ENCODE data around the gene IL20. TPM values are rescaled to one million over a fixed set of nuclear protein-coding genes. Genes with fewer than 3 reads are reported as not detected.
A peak's percentile ranks its signal among the peaks of the same experiment; 100 is the strongest.

The IL20 gene
- total and polyA plus RNA-seq, 2 of the 8 experiments (the other 6 are each of a cell fraction or from before 2014, with no cell fraction given): not detected

GRCh38 chr1:206873603-206874188 lies 8.3 kb downstream of the IL20 start:
- Histone ChIP-seq H2BK20ac (ENCODE audit: low read length) (no peak overlapping the region), H3K23me2 (ENCODE audit: low read depth, low read length) (no peaks in the 10 kb centered on the region), H3K4ac (replicated peaks; ENCODE audit: insufficient read length, low read depth, low read length) (no peak overlapping the region), H4K8ac (ENCODE audit: extremely low read depth, insufficient read depth, low read length) (no peak overlapping the region), H2BK120ac (replicated peaks; ENCODE audit: low read depth, low read length) (no peak overlapping the region), H3K27me3 (replicated peaks in 1 of 4; ENCODE audit: control insufficient read depth in 3 of 4, extremely low read depth in 1 of 4, insufficient read depth in 3 of 4, low read length in 3 of 4) (no peaks in the 10 kb centered on the region; a peak in 1 of 7 replicates), H4K91ac (replicated peaks; ENCODE audit: insufficient read length, low read length) (no peak overlapping the region), H3K56ac (replicated peaks; ENCODE audit: insufficient read length, low read depth, low read length) (no peak overlapping the region), H3K4me1 (replicated peaks in 1 of 4; ENCODE audit: control insufficient read depth in 3 of 4, insufficient read depth in 4 of 4, low read length in 3 of 4) (no peaks in the 10 kb centered on the region), H2AFZ (ENCODE audit: low read length) (0 out of 2 replicates have a peak overlapping the region, but pooled peaks have one; percentile 38), H3K14ac (ENCODE audit: insufficient read length) (no peak overlapping the region), H3K9me3 (ENCODE audit: insufficient read depth in 2 of 2, low read depth in 1 of 2, low read length in 1 of 2) (peaks cover 3 to 16% of the 10 kb centered on the region in 2 experiments), H3K23ac (ENCODE audit: insufficient read length) (no peak overlapping the region), H2AK5ac (ENCODE audit: low read depth, low read length) (no peak overlapping the region), H3K18ac (ENCODE audit: extremely low read depth, low read length) (no peak overlapping the region), H2BK15ac (ENCODE audit: low read length) (no peak overlapping the region), H4K20me1 (replicated peaks in 1 of 2; ENCODE audit: control insufficient read depth in 1 of 2, insufficient read depth in 2 of 2, low read length in 2 of 2) (no peaks in the 10 kb centered on the region), H3K4me2 (ENCODE audit: insufficient read depth in 1 of 2, low read depth in 2 of 2, low read length in 2 of 2) (no peak overlapping the region), H3K79me1 (ENCODE audit: low read depth, low read length) (no peaks in the 10 kb centered on the region), H4K5ac (ENCODE audit: insufficient read length, low read depth, low read length) (no peak overlapping the region), H2BK12ac (ENCODE audit: low read depth, low read length) (no peak overlapping the region), H2BK5ac (ENCODE audit: low read depth, low read length) (no peak overlapping the region), H3K27ac (ENCODE audit: low read depth, low read length) (no peak overlapping the region), H3K79me2 (ENCODE audit: control insufficient read depth in 1 of 2, insufficient read depth in 2 of 2, low read length in 2 of 2) (no peaks in the 10 kb centered on the region), H3K36me3 (ENCODE audit: control insufficient read depth in 2 of 4, insufficient read depth in 4 of 4, low read length in 3 of 4) (no peaks in the 10 kb centered on the region), H3K9ac (replicated peaks in 1 of 4; ENCODE audit: extremely low read depth in 1 of 4, low read depth in 3 of 4, low read length in 3 of 4) (no peak overlapping the region), H3K4me3 (ENCODE audit: extremely low read depth in 1 of 4, insufficient read depth in 2 of 4, low read depth in 3 of 4, low read length in 4 of 4) (no peak overlapping the region)
- TF ChIP-seq ATF3 (IDR thresholded peaks at IDR 0.05; ENCODE audit: insufficient read depth, low read depth, low read length): no peak
- TF ChIP-seq RAD21 (IDR thresholded peaks at IDR 0.05 in 1 of 2, conservative IDR thresholded peaks at IDR 0.05 in 1 of 2; ENCODE audit: low read depth in 2 of 2, low read length in 2 of 2): no peak
- TF ChIP-seq TAF1 (IDR thresholded peaks at IDR 0.05; ENCODE audit: low read depth, low read length): no peak
- TF ChIP-seq JUN (IDR thresholded peaks at IDR 0.05; ENCODE audit: low read depth, low read length): no peak
- no peak for TF ChIP-seq CHD2 (IDR thresholded peaks at IDR 0.05; ENCODE audit: low read length)
- TF ChIP-seq ATF2 (IDR thresholded peaks at IDR 0.05; ENCODE audit: low read length): no peak
- no peak for TF ChIP-seq EZH2 (IDR thresholded peaks at IDR 0.05; ENCODE audit: low read depth, low read length, severe bottlenecking)
- TF ChIP-seq SP2 (IDR thresholded peaks at IDR 0.05; ENCODE audit: low read length): no peak
- no peak for TF ChIP-seq TBP (IDR thresholded peaks at IDR 0.05; ENCODE audit: low read depth, low read length)
- ChIA-PET POLR2A (ENCODE audit: partially characterized antibody) (no interaction called here), CTCF (ENCODE audit: partially characterized antibody) (interaction anchor here (0.7 to 3.0 kb wide), 10 partner anchors 9 to 139 kb away, joined by 3 to 19 read pairs (median 6); partner anchors contain the start of gene IL20)
- 95% methylated on average over 3 of the region's 3 CpGs; no CpG with 5 or more reads in 1 of the 2 experiments for WGBS, 2 experiments (ENCODE audit: extremely low coverage in 1 of 2, insufficient coverage in 1 of 2, insufficient read length in 1 of 2, insufficient replicate concordance in 2 of 2, low coverage in 1 of 2, low lambda C conversion rate in 2 of 2, missing lambda C conversion rate in 1 of 2)
- DNase-seq (ENCODE audit: low read depth in 1 of 2, low spot score in 2 of 2) (no peak), FAIRE-seq (no peak)

All from H1 (cell line).